ENCODE measurements around the gene ASPM.

ASPM gene

GRCh38 chr1:197076585-197076984, 69.9 kb downstream of the ASPM start:
- no peak for DNase-seq (ENCODE audit: low read depth)
- in situ Hi-C loops (cut with HindIII; ENCODE audit: low sequenced_read_pairs) = no loop called here
- no peak for TF ChIP-seq CTCF (IDR thresholded peaks at IDR 0.05; ENCODE audit: low read depth, low read length, missing control alignments)
- H3K4me3 ChIP-seq (ENCODE audit: low read depth, low read length) = no peak overlapping the region

- H3K4me3 ChIP-seq (ENCODE audit: low read depth, low read length) = no peak overlapping the region
- in situ Hi-C loops (cut with HindIII; ENCODE audit: low sequenced_read_pairs) = no loop called here
- no peak for DNase-seq (ENCODE audit: low read depth)
- TF ChIP-seq CTCF (IDR thresholded peaks at IDR 0.05; ENCODE audit: low read depth, low read length, missing control alignments) = no peak
Observed at GRCh38 chr1:197073978-197074377, 72.5 kb downstream of the ASPM start.

GRCh38 chr1:197067457-197067818, 79.0 kb downstream of the ASPM start:
- in situ Hi-C loops (cut with HindIII; ENCODE audit: low sequenced_read_pairs) = no loop called here
- no peak for TF ChIP-seq CTCF (IDR thresholded peaks at IDR 0.05; ENCODE audit: low read depth, low read length, missing control alignments)
- no peak for DNase-seq (ENCODE audit: low read depth)
- no peak overlapping the region for H3K4me3 ChIP-seq (ENCODE audit: low read depth, low read length)

- in situ Hi-C loops (cut with HindIII; ENCODE audit: low sequenced_read_pairs) = no loop called here
- no peak for TF ChIP-seq CTCF (IDR thresholded peaks at IDR 0.05; ENCODE audit: low read depth, low read length, missing control alignments)
- no peak within 1 kb of the TSS for H3K4me3 ChIP-seq (ENCODE audit: low read depth, low read length)
- DNase-seq (ENCODE audit: low read depth) = no peak
Observed at GRCh38 chr1:197066719-197067456, 79.6 kb downstream of the ASPM start, which contains the start of gene F13B. F13B (minus strand) TSS chr1:197067260; CDS start chr1:197067223, 37 bp downstream.

- no peak overlapping the region for H3K4me3 ChIP-seq (ENCODE audit: low read depth, low read length)
- DNase-seq (ENCODE audit: low read depth) = no peak
- TF ChIP-seq CTCF (IDR thresholded peaks at IDR 0.05; ENCODE audit: low read depth, low read length, missing control alignments) = no peak
- in situ Hi-C loops (cut with HindIII; ENCODE audit: low sequenced_read_pairs) = no loop called here
Observed at GRCh38 chr1:197066277-197066676, 80.2 kb downstream of the ASPM start.

GRCh38 chr1:197065559-197065958, 80.9 kb downstream of the ASPM start:
- in situ Hi-C loops (cut with HindIII; ENCODE audit: low sequenced_read_pairs) = no loop called here
- no peak overlapping the region for H3K4me3 ChIP-seq (ENCODE audit: low read depth, low read length)
- no peak for DNase-seq (ENCODE audit: low read depth)
- TF ChIP-seq CTCF (IDR thresholded peaks at IDR 0.05; ENCODE audit: low read depth, low read length, missing control alignments) = no peak

All from astrocyte of the cerebellum (primary cell).